C1 segment of cervical spinal cord (tissue), 14 donors: Measurements from ENCODE around the gene EPS8L3.
"Not testable (repeated sequence)": the region's sequence is repeated elsewhere in the genome, so short reads cannot be mapped to it uniquely, and the experiment has no call there.

ENCODE experiments used
- DNase-seq, 14 donors: peaks; one replicate each; lab custom pipeline; 2025; lab: John Stamatoyannopoulos, UW

Gene EPS8L3, protein sequence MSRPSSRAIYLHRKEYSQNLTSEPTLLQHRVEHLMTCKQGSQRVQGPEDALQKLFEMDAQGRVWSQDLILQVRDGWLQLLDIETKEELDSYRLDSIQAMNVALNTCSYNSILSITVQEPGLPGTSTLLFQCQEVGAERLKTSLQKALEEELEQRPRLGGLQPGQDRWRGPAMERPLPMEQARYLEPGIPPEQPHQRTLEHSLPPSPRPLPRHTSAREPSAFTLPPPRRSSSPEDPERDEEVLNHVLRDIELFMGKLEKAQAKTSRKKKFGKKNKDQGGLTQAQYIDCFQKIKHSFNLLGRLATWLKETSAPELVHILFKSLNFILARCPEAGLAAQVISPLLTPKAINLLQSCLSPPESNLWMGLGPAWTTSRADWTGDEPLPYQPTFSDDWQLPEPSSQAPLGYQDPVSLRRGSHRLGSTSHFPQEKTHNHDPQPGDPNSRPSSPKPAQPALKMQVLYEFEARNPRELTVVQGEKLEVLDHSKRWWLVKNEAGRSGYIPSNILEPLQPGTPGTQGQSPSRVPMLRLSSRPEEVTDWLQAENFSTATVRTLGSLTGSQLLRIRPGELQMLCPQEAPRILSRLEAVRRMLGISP

DNA sequence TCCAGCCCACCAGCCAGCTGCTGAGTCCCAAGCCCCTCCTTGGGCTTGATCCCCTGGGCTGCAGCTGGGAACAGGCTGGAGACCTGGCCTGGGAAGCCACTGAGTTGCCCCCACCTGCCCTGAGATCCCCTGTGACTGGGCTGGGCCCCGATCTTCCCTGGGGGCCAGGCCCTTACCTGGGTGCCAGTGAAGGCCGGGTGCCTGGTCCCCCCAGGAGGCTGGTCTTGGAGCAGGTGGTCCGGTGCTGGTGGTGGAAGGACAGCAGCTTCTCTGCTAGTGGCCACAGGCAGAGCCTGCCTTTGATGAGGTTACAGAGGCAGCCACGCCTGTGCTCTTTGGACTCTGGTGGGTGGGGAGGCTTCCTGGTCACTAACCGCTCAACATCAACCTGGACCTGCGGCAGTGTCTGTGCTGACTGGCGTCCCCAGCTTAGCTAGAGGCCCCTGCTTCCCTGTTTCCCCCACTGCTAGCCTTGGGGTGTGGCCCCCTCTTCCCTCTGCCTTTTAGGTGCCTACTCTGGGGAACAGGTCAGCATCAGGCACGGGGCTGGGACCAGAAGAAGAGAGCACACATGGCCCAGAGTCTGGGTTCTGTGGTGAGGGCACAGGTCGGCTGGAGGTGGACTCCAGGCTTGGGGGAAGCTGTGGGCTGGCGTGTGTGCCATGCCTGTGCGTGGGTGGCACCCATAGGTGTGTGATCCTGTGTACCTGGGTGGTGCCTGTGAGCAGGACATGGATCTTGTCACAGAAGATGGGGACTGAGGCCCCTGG lies at the start of gene EPS8L3:
Gene EPS8L3, minus strand, starts transcription at position 278 of the 770 bp plus-strand sequence. CDS start 2,174 bp downstream, outside the sequence.
- DNase-seq, result no peak

DNA sequence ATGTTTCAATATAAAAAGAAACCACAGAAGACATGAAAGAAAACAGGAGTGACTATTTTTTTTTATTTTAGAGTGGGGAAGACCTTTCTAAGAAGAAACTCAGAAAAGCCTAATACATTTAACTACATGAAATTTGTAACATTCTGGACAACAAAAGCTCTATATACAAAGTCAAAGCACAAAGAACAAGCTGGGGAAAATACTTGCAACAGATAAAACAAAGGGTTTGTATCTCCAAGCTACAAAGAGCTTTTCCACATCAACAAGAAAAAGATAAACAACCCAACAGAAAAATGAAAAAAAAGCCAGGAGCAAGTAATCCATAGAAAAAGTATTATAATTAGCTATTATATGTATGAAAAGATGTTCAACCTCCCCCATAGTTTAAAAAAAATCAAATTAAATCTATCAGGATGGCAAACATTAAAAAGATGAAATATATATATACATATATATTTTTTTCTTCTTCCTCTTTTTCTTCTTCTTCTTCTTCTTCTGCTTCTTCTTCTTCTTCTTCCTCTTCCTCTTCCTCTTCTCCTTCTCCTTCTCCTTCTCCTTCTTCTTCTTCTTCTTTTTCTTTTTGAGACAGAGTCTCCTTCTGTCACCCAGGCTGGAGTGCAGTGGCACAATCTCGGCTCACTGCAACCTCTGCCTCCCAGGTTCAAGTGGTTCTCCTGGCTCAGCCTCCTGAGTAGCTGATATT lies 49.1 kb upstream of the EPS8L3 start:
- no peak for DNase-seq

DNA sequence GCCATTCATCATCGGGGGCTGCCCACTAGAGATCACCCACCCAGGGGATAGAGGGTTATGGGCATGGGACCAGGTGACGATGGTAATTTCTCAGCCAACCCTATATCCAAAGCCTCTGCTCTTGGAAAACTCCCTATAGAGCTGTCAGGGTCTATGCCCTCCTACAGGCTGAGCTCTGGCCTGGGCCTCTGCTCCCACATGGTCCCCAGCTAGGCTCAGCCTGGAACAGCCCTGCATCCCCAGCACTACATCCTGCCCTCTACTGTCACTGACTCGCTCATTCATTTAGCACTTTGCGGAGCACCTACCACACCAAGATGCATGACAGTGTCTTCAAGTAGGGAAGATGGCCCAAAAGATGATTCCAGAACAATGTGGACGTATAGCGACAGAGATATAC lies 45.0 kb upstream of the EPS8L3 start:
- no peak for DNase-seq

DNA sequence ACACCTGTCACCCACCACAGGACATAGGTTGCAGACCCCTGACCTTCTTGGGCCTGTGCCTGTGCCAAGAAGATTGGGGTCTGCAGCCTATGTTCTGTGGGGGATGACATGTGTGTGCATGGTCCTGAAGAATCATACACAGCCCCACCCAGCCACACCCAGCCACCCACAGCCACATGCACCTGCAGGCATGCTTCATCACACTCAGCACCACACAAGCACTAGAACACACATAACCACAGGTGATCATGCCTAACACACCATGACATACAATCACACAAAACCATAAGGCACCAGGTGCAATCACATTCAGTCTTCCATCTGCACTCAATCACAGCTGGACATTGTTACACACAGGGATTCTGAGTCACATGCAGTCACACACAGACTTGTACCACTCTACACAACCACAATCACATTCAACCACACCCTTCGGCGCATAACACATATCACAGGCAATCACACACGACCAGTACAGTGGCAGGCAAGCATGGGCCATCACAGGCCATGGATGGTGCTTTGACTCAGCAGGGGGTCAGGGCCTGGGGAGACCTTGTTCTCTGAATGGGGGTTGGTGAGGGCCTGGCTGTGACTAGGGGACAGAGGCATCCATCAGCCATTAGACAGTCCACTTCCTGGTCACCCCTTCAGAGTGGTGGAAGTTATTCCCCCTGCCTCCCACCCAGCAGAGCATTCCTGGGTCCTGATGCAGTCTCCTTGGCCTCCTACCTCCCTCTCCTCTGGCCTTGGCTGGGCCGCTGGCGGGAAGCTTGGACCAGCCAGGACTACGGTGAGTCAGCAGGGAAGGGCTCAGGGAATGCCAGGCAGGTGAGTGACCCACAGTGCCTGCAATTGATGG lies 44.3 kb upstream of the EPS8L3 start:
- DNase-seq, result no peak

DNA sequence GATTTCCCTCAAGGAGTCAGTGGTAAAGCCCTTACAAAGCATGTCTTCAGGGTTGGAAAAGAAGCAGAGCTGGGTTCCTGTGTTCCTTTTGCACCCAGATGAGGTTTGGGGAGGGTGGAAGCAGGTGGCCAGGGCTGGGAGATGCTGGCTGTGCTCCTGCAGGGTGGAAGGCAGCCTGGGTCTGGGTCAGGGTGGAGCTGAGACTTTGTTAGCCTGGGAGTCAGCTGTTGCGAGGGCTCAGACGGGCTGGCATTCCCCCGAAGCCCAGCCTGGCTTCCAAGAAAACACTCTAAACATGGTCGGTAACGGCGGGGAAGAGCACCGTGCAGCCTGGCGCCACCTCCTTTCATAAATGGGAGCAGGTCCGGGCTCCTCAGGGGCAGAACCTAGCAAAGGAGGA lies 43.7 kb upstream of the EPS8L3 start:
- no peak for DNase-seq

DNA sequence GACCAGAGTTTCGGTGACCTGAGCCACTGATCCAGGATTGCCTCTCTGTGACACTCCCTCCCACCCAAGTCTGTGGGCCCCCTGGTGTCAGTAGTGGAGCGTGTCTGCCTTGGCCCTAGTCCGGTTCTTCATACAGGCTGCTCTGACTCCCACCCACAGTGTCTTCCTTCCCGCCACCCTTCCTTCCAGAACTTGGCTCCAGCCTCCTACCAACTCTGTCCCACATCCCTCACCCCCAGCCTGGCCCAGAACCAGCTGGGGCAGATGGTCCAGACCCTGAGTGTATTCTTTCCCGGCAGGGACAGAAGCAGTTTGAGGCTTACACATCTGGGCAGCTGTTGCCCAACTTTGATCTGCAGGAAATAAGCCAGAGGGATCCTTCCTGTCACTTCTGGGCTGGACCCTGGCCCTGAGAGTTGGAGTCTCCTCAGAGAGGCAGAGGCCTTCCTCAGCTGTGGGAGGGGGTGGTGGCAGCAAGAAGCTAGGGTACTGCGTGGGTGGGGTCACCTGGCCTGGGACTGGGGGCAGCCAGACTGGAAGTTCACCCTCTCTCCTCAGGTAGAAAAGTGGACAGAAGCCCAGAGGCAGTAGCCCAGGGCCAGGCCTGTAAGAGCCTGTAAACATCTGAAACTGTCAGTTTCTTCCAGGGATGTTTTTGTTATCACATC lies 43.1 kb upstream of the EPS8L3 start:
- DNase-seq, result no peak

DNA sequence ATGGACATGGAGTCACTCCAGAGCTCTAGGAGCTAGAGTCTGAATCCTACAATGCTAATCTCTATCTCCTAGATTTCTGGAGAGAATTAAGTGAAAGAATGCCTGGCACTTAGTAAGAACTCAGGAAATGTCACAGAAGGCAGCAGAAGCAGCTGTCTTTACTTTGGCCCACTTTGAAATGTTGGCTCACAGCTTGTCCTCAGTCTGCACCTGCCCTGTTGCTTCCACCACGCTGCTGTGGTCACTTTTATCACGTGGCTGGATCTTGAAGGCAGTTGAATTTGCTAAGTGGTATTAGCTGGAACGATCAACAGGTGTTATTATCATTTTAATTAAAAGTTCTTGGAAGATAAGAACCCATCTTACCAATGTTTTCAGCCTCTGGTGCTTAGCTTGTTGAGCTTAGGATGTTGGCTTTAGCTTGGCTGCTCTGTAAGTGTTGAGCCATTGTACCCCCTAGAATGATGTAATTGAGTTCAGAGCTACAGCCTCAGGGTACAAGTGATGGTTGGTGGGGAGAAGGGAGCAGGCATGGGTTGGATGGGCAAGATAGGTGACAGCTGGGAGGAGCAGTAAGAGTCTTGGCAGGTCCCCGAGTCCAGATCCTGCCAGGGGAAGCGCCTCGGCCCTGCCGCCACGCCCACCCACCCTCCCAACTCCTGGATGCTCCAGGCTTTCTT lies 41.9 kb upstream of the EPS8L3 start:
- DNase-seq, result no peak

DNA sequence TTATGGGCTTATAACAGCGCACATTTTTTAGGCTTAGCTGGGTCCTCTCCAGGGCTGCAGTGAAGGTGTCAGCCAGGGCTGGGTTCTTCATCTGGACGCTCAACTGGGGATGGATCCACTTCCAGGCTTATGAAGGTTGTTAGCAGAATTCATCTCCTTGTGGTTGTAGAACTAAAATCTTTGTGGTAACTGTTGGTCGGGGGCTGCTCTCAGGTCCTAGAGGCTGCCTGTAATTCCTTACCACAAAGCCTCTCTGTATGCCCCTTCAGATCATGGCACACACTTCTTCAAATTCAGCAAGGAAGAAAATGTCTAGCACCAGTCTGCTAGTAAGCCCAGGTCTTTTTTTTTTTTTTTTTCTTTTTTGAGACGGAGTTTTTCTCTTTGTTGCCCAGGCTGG lies 40.9 kb upstream of the EPS8L3 start:
- no peak for DNase-seq

DNA sequence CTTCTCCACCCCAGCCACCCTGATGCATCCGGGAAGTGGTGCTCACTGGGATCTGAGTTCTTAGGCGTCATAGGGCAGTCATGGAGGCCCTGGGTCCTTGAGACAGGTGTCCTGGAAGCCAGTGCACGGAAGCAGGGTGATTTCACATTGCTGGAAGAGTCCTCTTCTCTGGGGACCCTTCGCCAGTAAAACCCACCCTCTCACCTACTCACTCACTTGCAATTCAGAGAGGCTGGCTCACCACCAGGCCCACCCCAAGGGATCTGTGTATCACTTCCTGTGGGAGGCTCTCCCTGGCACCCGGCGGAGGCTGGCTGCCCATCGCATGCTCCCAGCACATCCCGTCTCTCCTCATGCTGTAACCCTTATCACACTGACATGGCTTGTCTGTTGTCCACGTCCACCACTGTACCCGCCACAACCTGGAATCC lies 40.2 kb upstream of the EPS8L3 start:
- no peak for DNase-seq

DNA sequence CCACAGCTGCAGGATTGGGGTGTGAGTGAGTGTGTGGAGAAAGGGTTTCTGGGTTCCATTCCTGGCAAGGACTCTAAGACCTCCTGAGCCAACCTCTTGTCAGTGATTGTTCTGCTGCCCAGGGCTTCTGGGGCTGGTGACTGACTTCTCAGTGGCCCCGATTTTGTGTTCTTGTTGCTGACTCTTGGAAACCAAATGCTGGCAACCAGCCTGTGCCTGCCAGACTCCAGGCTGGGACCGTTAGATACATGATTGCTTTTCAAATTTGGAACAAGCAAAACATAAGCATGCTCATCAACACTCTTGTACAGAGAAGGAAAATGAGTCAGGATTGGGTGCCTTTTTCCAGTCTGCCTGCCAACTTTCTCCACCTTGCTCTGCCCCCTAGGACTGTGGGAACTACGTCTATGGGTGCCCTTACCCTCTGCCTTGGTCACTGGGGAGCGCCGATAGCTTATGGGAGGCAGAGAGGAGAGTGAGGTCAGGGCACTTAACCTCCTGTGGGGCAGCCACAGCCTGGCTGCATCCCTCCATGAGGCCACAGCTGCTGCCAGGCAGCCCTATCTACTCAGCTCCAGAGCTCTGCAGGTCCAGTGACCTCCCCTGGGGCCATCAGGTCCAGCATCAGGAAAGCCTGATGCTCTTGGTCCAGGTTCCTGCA lies 39.3 kb upstream of the EPS8L3 start:
- DNase-seq, result peak in 7 of 14 donors; percentile 15 to 72 (median 48)

DNA sequence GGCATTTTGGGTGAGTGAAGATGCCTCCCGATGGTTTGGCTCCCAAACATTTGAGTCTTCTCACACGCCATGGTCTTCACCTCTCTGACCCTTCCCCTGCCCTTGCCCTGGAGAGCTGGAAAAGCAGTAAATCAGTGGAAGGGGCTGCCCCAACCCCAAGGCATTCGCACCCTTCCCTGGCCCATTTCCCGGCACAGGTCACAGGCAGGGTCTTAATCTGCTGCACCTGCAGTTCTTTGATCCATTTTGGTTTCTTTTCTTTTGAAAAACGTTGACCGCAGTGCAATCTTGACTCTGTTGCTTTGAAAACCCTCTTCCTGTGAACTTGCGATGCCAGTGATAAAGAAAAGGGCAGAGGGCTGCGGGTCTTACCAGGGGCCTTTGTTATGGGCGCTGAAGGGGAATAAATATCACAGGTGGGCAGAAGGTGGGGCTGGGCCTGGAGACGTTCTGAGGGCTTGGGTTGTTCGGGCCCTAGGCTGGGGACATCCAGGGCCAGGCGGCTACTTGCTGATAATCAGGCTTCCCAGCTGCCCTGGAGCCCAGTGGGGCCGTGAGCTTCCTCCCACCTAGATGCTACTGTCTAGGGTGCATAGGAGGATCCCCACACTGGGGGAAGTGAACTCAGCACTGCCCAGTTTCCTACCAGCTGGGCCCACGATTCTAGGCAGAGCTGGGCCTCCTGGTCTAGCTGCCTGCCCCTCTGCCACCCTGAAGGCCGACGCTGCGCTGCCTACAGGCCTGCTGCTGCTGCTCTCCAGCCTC lies 38.6 kb upstream of the EPS8L3 start:
- DNase-seq, result no peak

DNA sequence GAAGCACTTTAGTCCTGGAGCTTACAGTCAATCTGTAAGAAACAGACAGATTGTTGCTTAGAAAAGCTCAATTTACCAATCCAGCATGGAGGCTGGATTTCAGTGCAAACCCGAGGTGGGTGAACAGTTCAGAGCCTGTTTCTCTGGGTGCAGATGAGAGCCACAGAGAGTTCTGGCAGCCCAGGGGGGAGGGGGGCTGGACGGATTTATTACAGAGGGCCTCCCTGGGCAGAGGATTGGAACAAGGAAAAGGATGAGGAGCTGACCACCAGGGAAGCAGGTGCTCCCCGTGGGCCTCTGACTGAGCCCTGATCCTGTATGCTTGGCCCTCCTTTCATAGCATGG lies 38.0 kb upstream of the EPS8L3 start:
- no peak for DNase-seq

DNA sequence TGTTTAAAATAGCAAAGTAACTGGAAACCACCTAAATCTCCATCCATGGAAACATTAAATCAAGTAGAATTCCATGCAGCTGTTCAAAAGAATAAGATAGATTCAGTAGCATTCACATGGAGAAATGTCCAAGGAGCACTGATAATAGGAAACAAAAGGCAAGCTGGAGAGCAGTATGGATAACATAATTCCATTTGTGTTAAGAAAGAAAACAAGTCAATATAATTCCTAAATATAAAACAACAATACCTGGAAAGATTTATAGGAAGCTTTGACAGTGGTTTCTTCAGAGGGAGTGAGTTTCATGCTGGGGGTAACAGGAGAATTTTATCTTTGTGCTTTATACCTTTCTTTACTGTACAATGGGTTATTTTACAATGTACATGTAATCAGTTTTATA lies 36.6 kb upstream of the EPS8L3 start:
- no peak for DNase-seq

DNA sequence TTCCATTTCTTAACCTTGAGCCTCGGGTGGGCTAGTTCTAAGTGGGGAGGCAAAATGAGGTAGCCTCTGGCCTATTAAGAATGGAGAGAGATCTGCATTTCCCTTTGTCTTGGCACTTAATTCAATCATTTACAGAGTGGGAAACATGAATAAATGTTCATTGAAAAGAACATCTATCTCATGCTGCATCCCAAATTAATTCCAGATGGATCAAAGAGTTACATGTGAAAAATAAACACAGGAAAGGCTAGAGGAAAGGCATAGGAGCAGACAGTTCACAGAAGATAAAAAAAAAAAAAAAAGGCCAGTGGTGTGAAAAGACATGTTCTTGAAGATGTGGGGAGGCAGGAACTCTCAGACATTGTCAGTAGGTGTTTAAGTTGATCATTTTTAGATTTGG lies 35.7 kb upstream of the EPS8L3 start:
- DNase-seq, result no peak

DNA sequence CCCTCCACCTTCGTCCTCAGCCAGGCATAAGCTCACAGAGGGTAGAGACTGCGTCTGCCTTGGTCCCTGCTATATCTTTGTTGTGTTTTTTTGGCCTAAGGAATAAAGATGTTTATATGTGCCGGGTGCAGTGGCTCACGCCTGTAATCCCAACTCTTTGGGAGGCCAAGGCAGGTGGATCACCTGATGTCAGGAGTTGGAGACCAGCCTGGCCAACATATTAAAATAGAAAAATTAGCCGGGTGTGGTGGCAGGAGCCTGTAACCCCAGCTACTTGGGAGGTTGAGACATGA lies 33.5 kb upstream of the EPS8L3 start:
- not testable (repeated sequence) for DNase-seq

DNA sequence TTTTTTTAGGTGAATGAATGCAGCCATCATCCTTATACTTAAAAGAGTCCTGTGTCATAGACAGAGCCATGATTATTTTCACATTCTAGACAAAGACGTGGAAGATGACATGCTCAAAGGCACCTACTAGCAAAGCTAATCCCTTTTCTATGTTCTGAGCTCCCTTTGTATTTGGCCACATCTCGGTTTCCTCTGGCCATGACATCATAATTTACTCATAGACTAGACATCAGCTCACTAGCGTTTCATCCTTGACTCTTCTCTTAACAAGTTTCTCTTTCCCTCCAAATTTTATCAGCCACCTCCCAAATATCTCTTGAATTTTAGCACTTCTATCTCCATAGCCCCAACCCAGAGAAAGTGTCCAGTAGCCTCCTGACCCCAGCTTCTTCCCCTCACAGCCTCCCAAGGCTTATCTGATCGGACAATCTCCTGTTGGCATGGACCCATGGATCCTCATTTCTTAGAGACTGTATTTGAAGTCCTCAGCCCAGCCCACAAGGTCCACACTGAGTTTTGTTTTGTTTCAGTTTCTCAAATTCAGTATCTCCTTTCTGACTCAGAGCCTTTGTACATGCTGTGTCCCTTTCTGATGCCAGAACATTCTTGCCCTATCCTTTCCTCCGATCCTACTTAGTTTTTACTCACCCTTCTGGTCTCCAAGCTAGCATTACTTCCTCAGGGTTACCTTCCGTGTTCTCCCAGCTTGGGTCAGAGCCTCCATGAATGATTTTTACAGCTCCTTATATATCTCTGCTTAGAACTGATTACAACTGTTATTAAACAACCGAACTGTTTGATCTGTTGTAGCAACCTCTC lies 33.0 kb upstream of the EPS8L3 start:
- no peak for DNase-seq

DNA sequence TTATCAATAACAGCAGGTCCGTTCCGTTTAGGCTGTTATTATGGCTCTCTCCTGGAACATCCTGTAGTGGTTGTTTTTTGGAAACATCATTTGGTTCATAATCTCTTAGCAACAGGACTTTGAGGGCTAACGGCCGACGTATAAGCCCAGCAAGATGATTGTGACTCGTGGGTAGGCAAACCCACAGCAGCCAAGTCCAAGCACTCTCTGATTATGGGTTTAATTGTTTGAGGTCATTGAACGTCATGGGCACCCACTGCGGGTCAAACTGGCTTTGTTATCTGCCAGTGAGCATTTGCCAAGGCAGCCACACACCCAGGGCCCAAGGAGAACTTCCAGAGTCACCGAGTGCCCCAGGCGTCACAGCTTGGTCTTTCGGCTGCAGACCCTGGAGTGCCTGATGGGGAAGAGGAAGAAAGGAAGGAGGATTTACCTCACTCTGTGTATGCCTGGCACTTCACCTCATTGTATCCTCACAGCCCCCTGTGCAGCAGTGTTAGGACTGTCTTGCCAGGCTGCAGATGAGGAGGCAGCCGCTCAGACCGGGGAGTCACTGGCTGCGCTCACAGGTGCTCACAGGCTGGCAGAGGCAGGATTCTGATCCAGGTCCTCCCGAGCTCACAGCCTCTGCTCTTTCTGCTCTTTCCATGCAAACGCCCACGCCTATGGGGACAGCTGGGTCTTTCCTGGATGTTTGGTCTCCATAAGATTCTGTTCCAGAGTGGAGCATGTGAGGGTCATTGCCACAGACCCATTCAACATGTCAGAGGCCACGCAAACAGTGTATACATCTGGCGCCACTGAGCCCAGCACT lies 30.8 kb upstream of the EPS8L3 start:
- no peak for DNase-seq
